PC-3 (cell line): ENCODE results near the gene GGA3. TPM values are rescaled to one million over a fixed set of nuclear protein-coding genes. Genes with fewer than 3 reads are reported as not detected.

Experiments
- ATAC-seq: fragments of 200-7000 bp; cut with Tn5 transposase; 2 replicates; pipeline ENCODE4 v1.9.1; 2020; ENCODE audit warnings: mild to moderate bottlenecking, moderate library complexity
- BruUV-seq: library from RNA; stranded (reverse); fragments of 400-500 nt; replicated peaks from 2 replicates; lab custom pipeline; 2021; lab: Mats Ljungman, UMichigan
- CTCF ChIA-PET: fragments of 300-600 bp; sonication (Branson Sonifier 250); formaldehyde crosslinking; loops from one replicate; lab custom pipeline; 2022; ENCODE audit warnings: antibody characterized with exemption; lab: Charles Lee
- POLR2A ChIA-PET: fragments of 300-600 bp; sonication (Branson Sonifier 250); formaldehyde crosslinking; loops from one replicate; lab custom pipeline; 2022; ENCODE audit warnings: antibody characterized with exemption; ENCODE audit not compliant: unreplicated experiment; lab: Charles Lee
- DNase-seq: peaks from one replicate; pipeline ENCODE4 v3.0.0-alpha.2; 2015
- H2AFZ ChIP-seq: fragments of 300-600 bp; sonication (generic); 2 replicates; pipeline ENCODE4 v1.6.0; 2016; ENCODE audit warnings: antibody characterized with exemption, low read length
- H3F3A ChIP-seq: fragments of 300-600 bp; sonication (generic); one replicate; pipeline ENCODE4 v1.6.0; 2017; ENCODE audit warnings: antibody characterized with exemption, low read length, control low read depth, mild to moderate bottlenecking; ENCODE audit not compliant: unreplicated experiment
- H3K27ac ChIP-seq: fragments of 300-600 bp; sonication (generic); 2 replicates; pipeline ENCODE4 v1.5.1; 2016; ENCODE audit warnings: mild to moderate bottlenecking, low read length
- H3K27me3 ChIP-seq: fragments of 300-600 bp; sonication (generic); 2 replicates; pipeline ENCODE4 v1.6.1; 2016; ENCODE audit warnings: low read length, mixed read lengths
- H3K36me3 ChIP-seq: fragments of 300-600 bp; sonication (generic); 2 replicates; pipeline ENCODE4 v1.6.1; 2016; ENCODE audit warnings: low read depth, mixed run types, low read length, mixed read lengths
- H3K4me1 ChIP-seq: fragments of 300-600 bp; sonication (generic); 2 replicates; pipeline ENCODE4 v1.5.1; 2016; ENCODE audit warnings: low read length; ENCODE audit not compliant: insufficient read depth
- H3K4me2 ChIP-seq: fragments of 300-600 bp; sonication (generic); 2 replicates; pipeline ENCODE4 v1.6.0; 2016; ENCODE audit warnings: low read length
- H3K4me3 ChIP-seq: fragments of 300-600 bp; sonication (generic); 2 replicates; pipeline ENCODE4 v1.5.1; 2016; ENCODE audit warnings: mild to moderate bottlenecking, low read length, mixed read lengths
- H3K79me2 ChIP-seq: fragments of 300-600 bp; sonication (generic); 2 replicates; pipeline ENCODE4 v1.6.1; 2017; ENCODE audit warnings: low read length, mixed read lengths
- H3K9ac ChIP-seq: fragments of 300-600 bp; sonication (generic); 2 replicates; pipeline ENCODE4 v1.6.0; 2016; ENCODE audit warnings: mild to moderate bottlenecking, low read length
- H3K9me2 ChIP-seq: fragments of 300-600 bp; sonication (generic); replicated peaks from 2 replicates; pipeline ENCODE4 v1.6.1; 2016; ENCODE audit warnings: mixed run types, low read length, mixed read lengths
- H3K9me3 ChIP-seq: fragments of 300-600 bp; sonication (generic); 2 replicates; pipeline ENCODE4 v1.6.1; 2016; ENCODE audit warnings: low read length, mixed read lengths
- H4K20me1 ChIP-seq: fragments of 300-600 bp; sonication (generic); 2 replicates; pipeline ENCODE4 v1.6.1; 2016; ENCODE audit warnings: low read length, mixed read lengths
- CTCF ChIP-seq: fragments of 300-600 bp; sonication (generic); conservative IDR thresholded peaks from 2 replicates; pipeline ENCODE4 v1.5.1; 2017; ENCODE audit warnings: antibody characterized with exemption, low read depth, mild to moderate bottlenecking, low read length
- EZH2 ChIP-seq: fragments of 300-600 bp; sonication (generic); IDR thresholded peaks from one replicate; pipeline ENCODE4 v1.6.1; 2017; ENCODE audit warnings: antibody characterized with exemption, mild to moderate bottlenecking, low read length; ENCODE audit not compliant: unreplicated experiment
- EZH2phosphoT487 ChIP-seq: fragments of 300-600 bp; sonication (generic); IDR thresholded peaks from 2 replicates; pipeline ENCODE4 v1.6.1; 2018; ENCODE audit warnings: mild to moderate bottlenecking, antibody characterized with exemption, low read length, borderline replicate concordance
- intact Hi-C: fragments of 100-400 bp; cut with micrococcal nuclease; formaldehyde crosslinking; loops from 2 replicates; pipeline ENCODE4 v1.9.0; 2023
- total RNA-seq: library from RNA; depleted of rRNA; stranded (reverse); fragments of >200 nt; gene quantifications from 2 replicates; pipeline ENCODE4 v1.2.3, GENCODE V29; 2014

GGA3 gene
- total RNA-seq, 1 experiment from 2014 or later: 38.8 TPM

GRCh38 chr17:75289115-75289831, 27.9 kb upstream of the GGA3 start, which contains the start of gene SLC25A19:
Gene SLC25A19 (minus strand): TSS chr17:75289433. CDS start chr17:75286764, 2,669 bp downstream.
- H3K79me2 ChIP-seq: peaks cover 21% of the 10 kb centered on the region
- H3K27ac ChIP-seq: peak within 1 kb of the TSS; percentile 68
- ATAC-seq: peak; percentile 97
- H3K9me2 ChIP-seq: no peaks in the 10 kb centered on the region
- H3K9me3 ChIP-seq: no peaks in the 10 kb centered on the region
- ChIA-PET POLR2A (interaction anchor here (0.5 to 1.7 kb wide), 14 partner anchors 11 to 1821 kb away, joined by 3 to 23 read pairs (median 3); partner anchors contain the start of genes GGA3, GRB2, MIF4GD and MRPS7), CTCF (interaction anchor here (0.6 to 2.0 kb wide), 12 partner anchors 16 to 307 kb away, joined by 3 to 60 read pairs (median 6); partner anchors contain the start of gene MIF4GD)
- no peaks in the 10 kb centered on the region for H4K20me1 ChIP-seq
- no peaks in the 10 kb centered on the region for H3K27me3 ChIP-seq
- H2AFZ ChIP-seq: peak within 1 kb of the TSS; percentile 97
- H3K9ac ChIP-seq: peak within 1 kb of the TSS; percentile 83
- peak within 1 kb of the TSS; percentile 94 for H3K4me2 ChIP-seq
- H3F3A ChIP-seq: no peaks in the 10 kb centered on the region
- TF ChIP-seq EZH2 (no peak), EZH2phosphoT487 (no peak), CTCF (no peak)
- H3K4me3 ChIP-seq: peak within 1 kb of the TSS; percentile 82
- intact Hi-C loops: loop anchor here (1.0 kb wide), 2 partner anchors 18 to 116 kb away; partner anchors contain the start of genes GRB2 and MIF4GD
- H3K4me1 ChIP-seq: peaks cover 12% of the 10 kb centered on the region
- DNase-seq: peak; percentile 99
- peaks cover 10% of the 10 kb centered on the region for H3K36me3 ChIP-seq
- BruUV-seq: no TSS peak

GRCh38 chr17:75288770-75289114, 27.3 kb upstream of the GGA3 start:
- Histone ChIP-seq H3K4me3 (peak overlapping the region; percentile 82), H3K79me2 (peaks cover 21% of the 10 kb centered on the region), H4K20me1 (no peaks in the 10 kb centered on the region), H3K9me2 (no peaks in the 10 kb centered on the region), H3F3A (no peaks in the 10 kb centered on the region), H3K27ac (peak overlapping the region; percentile 40), H2AFZ (peak overlapping the region; percentile 89), H3K9me3 (no peaks in the 10 kb centered on the region), H3K9ac (peak overlapping the region; percentile 83), H3K27me3 (no peaks in the 10 kb centered on the region), H3K4me1 (peaks cover 12% of the 10 kb centered on the region), H3K36me3 (peaks cover 10% of the 10 kb centered on the region), H3K4me2 (peak overlapping the region; percentile 94)
- ChIA-PET POLR2A (interaction anchor here (0.5 to 1.7 kb wide), 12 partner anchors 11 to 1821 kb away, joined by 3 to 23 read pairs (median 3); partner anchors contain the start of genes GGA3, GRB2, MIF4GD and MRPS7), CTCF (interaction anchor here (0.6 to 2.0 kb wide), 10 partner anchors 16 to 306 kb away, joined by 3 to 60 read pairs (median 6); partner anchors contain the start of gene MIF4GD)
- no peak for TF ChIP-seq EZH2phosphoT487
- no peak for TF ChIP-seq CTCF
- TF ChIP-seq EZH2: no peak
- DNase-seq (peak; percentile 68), ATAC-seq (peak; percentile 45)
- no TSS peak for BruUV-seq
- intact Hi-C loops: loop anchor here (1.0 kb wide), 2 partner anchors 17 to 117 kb away; partner anchors contain the start of genes GRB2 and MIF4GD
